GM10847 (cell line): ENCODE measurements around the gene SEPTIN11.

ENCODE experiments used
- POLR2A ChIP-seq: IDR thresholded peaks from 2 replicates; pipeline ENCODE4 v1.6.1; 2011; ENCODE audit not compliant: insufficient read length; ENCODE audit errors: extremely low read depth

The SEPTIN11 gene

GRCh38 chr4:76948443-76949275 is 893 bp upstream of the SEPTIN11 start:
- TF ChIP-seq POLR2A = peak; percentile 45

DNA sequence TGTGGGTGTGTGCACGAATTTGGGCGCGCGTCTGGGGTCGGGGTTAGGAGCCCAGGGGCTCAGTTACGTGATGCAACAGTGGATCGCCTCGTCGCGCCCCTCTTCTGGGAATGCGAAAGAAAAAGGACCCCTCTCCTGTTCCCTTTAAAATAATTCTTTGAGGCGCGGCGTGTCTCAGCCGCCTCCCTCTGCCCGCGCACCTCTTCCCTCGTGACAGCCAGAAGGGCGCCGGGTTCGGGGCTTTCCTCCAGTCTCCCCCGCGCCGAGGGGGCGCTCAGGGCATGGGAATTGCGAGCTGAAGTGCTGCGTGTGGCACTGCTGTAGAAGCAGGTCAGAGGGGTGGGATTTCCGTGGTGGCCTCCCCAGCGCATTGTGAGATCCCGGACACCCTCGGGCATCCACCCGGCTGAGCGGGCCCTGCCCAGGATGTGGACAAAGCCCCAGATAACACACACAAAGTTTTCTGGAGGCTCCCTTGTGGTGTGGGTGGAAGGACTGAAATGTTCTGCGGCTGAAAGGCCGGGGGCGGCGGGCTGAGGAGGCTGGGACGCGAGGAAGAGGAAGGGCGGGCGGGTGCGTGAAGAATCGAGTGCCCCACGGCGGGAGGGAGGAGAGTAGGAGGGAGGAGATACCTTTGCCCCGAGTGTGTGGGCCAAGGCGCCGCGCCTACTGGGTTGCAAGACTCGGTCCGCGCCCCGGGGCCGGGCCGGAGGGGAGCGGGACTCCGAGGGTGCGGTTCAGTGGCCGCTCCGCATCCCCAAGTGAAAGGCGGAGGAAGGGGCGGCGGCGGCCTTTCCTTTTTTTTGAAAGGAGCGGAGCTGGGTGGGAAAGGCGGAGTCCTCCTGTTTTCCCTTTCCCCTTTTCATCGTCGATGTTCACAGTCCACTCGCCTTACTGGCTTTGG is 752 bp downstream of the SEPTIN11 start:
- TF ChIP-seq POLR2A = no peak

DNA sequence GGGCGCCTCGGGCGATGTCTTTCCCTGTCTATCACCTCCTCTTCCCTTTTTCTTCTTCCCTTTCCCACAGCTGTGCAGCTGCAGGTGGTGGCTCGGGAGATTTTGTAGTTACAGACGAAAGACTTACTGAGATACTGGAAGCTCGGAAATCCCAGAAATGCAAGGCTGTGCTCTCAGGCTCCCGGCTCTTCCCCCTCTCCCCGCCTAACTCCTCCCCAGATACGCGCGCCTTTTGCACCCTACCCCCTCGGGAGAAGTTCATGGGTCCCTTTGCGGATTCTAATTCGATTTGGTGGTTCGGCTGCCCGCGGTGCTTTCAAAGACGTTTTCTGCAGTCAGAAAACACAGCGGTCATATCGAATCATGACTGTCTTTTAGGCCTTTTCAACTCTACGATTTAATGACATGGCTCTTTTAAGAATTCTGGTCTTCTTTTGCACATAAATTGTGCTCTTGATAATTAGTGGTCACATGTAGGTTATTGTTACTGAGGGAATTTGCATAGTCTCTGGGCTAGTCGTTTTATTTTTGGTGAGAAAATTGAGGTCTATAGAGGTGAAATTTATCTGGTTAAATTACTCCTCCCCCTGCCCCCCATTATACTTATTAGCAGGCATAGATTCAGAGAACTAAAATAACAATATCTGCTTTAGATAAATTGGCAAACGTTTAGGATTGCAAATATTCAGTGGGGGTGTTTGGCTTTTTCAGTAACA is 1.6 kb downstream of the SEPTIN11 start:
- TF ChIP-seq POLR2A = no peak

GRCh38 chr4:76951672-76952010 is 2.1 kb downstream of the SEPTIN11 start:
- TF ChIP-seq POLR2A = no peak

- no peak for TF ChIP-seq POLR2A
Measured at GRCh38 chr4:76952071-76952470, 2.5 kb downstream of the SEPTIN11 start.

DNA sequence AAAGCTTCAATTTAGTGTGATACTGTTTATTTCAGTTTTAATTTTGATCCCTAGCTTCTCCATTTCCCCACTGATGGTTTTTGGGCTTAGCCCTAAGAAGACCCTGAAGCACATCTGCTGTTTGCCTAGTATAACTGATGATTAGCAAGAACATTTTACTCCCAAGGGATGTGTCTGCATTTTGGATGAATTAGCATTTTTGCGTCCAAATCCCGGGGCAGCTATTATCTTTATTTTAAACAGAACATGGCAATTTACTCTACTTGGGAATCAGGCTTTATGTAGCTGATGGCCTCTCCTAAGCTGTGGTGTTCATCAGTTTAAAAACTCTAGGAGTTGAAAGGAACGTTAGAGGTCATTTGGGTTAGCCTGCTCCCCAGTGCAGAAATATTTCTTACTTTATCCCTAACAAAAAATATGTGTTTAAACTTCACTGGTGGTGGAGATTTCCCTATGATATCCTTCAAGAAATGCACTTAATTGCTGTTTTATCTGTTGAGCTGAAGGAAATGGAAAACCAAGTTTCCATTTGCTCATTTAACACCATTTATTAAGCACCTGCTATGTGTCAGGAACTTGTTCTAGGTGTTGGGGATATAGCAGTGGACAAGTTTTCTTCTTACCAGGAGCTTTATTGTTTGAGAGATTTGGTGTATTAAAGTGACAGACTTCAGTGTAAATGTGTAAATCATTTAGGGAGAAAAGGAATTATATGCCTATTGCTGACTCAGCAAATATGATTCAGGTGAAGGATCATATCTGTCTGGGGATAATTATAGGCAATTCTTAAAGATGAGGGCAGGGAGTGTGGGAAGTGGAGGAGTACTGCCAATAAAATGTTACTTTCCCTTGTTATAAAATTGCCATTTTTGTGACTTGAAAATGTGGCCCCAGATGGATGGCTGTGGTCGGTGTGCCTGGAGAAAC is 3.4 kb downstream of the SEPTIN11 start:
- no peak for TF ChIP-seq POLR2A

DNA sequence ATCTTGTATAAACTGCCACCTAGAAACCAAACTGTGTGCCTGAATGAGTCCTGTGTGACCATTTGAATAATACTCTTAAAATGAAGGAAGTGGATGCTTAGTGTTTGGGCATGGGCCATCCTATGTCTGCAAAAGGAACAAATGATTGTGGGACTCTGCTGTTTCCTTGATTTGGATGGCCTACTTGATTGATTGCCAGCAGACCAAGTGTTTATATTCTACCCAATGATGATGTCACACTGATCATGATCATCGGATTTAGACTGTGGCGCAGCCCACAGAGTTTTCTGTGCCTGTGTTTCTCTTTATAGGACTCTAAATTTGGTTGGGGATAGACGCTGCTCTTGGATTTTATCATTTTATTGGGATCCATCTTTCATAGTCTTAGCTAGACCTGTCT is 4.4 kb downstream of the SEPTIN11 start:
- TF ChIP-seq POLR2A = no peak

GRCh38 chr4:76954489-76954888 is 4.9 kb downstream of the SEPTIN11 start:
- no peak for TF ChIP-seq POLR2A

- no peak for TF ChIP-seq POLR2A
Measured at GRCh38 chr4:76955182-76955581, 5.6 kb downstream of the SEPTIN11 start.

GRCh38 chr4:76957004-76957738 is 7.6 kb downstream of the SEPTIN11 start:
- no peak for TF ChIP-seq POLR2A

GRCh38 chr4:76958891-76959290 is 9.3 kb downstream of the SEPTIN11 start:
- no peak for TF ChIP-seq POLR2A

- no peak for TF ChIP-seq POLR2A
Measured at GRCh38 chr4:76960014-76960413, 10.5 kb downstream of the SEPTIN11 start.

DNA sequence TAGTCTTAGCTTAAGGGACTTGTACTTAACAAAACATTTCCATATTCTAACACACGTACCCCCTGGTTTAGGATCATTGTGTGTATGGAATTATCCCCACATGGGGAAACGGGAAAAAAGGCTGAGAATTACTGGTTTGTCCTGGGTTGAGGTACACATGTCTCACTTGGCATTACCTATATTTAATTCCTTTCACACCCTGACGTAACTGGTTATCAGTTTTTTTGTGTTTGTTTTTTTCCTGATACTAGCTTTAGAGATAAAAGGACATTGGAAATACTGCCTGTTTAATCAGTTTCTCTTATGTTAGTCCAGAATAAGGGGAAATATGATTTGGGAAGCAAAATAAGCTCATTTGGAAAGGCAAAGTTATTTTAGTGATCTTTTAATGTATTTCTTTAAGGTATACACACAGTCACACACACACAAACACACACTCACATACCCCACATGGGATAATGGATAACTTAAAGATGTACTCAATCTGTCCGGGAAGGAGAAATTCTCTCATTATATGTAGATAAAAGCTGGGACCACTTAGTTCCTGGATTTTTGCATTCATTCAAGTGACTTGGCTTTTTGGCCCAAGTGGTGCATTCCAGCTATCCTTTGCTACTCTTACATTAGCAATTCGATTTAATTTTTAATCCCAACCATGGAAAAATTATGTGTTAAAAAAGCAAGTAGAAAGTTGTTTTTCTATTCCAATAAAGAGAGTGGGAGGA is 13.0 kb downstream of the SEPTIN11 start:
- TF ChIP-seq POLR2A = no peak
